Nephron (organoid): Measurements from ENCODE around the gene SFT2D2.

Source experiments
- H3K27ac Mint-ChIP-seq, 3 experiments: 2 replicates each; pipeline ENCODE4 v1.8.0; 2020; ENCODE audit warnings: mixed read lengths in 3 of 3, mild to moderate bottlenecking in 2 of 3, moderate library complexity in 1 of 3
- H3K27me3 Mint-ChIP-seq: 2 replicates; pipeline ENCODE4 v1.8.0; 2021; ENCODE audit warnings: low read depth, mild to moderate bottlenecking, moderate library complexity, mixed read lengths
- H3K36me3 Mint-ChIP-seq: 2 replicates; pipeline ENCODE4 v1.8.0; 2020; ENCODE audit warnings: low read depth, mixed read lengths
- H3K4me1 Mint-ChIP-seq: 2 replicates; pipeline ENCODE4 v1.8.0; 2020; ENCODE audit warnings: mixed read lengths
- H3K4me3 Mint-ChIP-seq, 3 experiments: 2 replicates each; pipeline ENCODE4 v1.8.0; 2020; ENCODE audit warnings: mild to moderate bottlenecking in 3 of 3, mixed read lengths in 3 of 3, moderate library complexity in 2 of 3
- H3K9me3 Mint-ChIP-seq: 2 replicates; pipeline ENCODE4 v1.8.0; 2020; ENCODE audit warnings: mixed read lengths
- CTCF ChIP-seq, 3 experiments: fragments of 200-600 bp; sonication (generic); IDR thresholded peaks; one replicate each; pipeline ENCODE4 v1.5.0; 2021; ENCODE audit warnings: antibody characterized with exemption in 3 of 3; ENCODE audit not compliant: unreplicated experiment in 3 of 3

The SFT2D2 gene

GRCh38 chr1:168236836-168237611, 11.2 kb downstream of the SFT2D2 start:
- TF ChIP-seq CTCF (IDR thresholded peaks at IDR 0.05; ENCODE audit: unreplicated experiment in 3 of 3) = no peak
- no peaks in the 10 kb centered on the region for H3K27me3 Mint-ChIP-seq
- H3K4me1 Mint-ChIP-seq = no peaks in the 10 kb centered on the region
- H3K4me3 Mint-ChIP-seq = no peak overlapping the region
- peaks cover 74% of the 10 kb centered on the region for H3K36me3 Mint-ChIP-seq
- H3K27ac Mint-ChIP-seq = peak overlapping the region in 1 of 3 experiments; percentile 10
- no peaks in the 10 kb centered on the region for H3K9me3 Mint-ChIP-seq

DNA sequence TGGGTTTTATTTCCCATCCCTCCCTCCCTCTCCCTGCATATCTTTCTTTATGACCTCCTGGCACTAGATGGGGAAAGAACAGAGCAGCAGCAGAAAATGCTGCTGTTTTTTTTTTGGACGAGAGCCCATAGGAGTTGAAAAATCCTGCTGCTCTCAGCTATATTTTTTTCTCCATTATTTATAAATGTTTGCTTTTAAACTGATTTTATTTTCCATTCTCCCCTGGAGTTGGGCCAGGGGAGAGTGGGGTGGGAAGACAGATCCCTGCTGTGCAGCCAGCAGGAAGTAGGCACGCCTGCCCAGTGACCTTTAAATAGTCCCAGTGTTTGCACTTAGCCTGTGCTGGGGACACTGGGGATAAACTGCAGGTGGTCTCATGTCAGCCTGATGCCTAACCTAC, 17.4 kb downstream of the SFT2D2 start:
- Mint-ChIP-seq H3K36me3 (peaks cover 81% of the 10 kb centered on the region), H3K27ac (peak overlapping the region; percentile 84 to 93 (median 85)), H3K4me1 (peaks cover 22% of the 10 kb centered on the region), H3K9me3 (no peaks in the 10 kb centered on the region), H3K27me3 (no peaks in the 10 kb centered on the region), H3K4me3 (no peak overlapping the region)
- TF ChIP-seq CTCF (IDR thresholded peaks at IDR 0.05; ENCODE audit: unreplicated experiment in 3 of 3) = no peak

GRCh38 chr1:168243636-168244212, 17.9 kb downstream of the SFT2D2 start:
- peak overlapping the region in 1 of 3 experiments; percentile 2 for H3K4me3 Mint-ChIP-seq
- peaks cover 85% of the 10 kb centered on the region for H3K36me3 Mint-ChIP-seq
- H3K27ac Mint-ChIP-seq = peak overlapping the region; percentile 84 to 93 (median 85)
- no peaks in the 10 kb centered on the region for H3K9me3 Mint-ChIP-seq
- no peak for TF ChIP-seq CTCF (IDR thresholded peaks at IDR 0.05; ENCODE audit: unreplicated experiment in 3 of 3)
- H3K27me3 Mint-ChIP-seq = no peaks in the 10 kb centered on the region
- peaks cover 22% of the 10 kb centered on the region for H3K4me1 Mint-ChIP-seq

DNA sequence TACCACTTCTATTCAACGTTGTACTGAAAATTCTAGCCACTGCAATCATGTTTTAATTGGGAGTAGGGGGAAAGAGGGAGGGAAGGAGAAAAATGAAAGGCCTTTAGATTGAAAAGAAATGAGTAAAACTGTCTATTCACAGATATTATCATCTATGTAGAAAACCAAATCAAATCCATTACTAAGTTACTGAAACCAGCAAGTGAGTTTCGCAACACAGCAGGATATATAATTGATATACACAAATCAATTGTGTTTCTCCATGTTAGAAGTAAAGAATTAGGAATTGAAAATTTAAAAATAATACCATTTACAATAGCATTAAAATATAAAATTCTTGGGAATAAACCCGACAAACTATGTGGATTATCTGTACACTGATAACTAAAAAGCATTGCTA, 19.2 kb downstream of the SFT2D2 start:
- Mint-ChIP-seq H3K36me3 (peaks cover 82% of the 10 kb centered on the region), H3K27me3 (no peaks in the 10 kb centered on the region), H3K27ac (peak overlapping the region in 1 of 3 experiments; percentile 51), H3K9me3 (no peaks in the 10 kb centered on the region), H3K4me3 (no peak overlapping the region), H3K4me1 (peaks cover 26% of the 10 kb centered on the region)
- TF ChIP-seq CTCF (IDR thresholded peaks at IDR 0.05; ENCODE audit: unreplicated experiment in 3 of 3) = no peak

GRCh38 chr1:168246506-168246905, 20.7 kb downstream of the SFT2D2 start:
- no peak for TF ChIP-seq CTCF (IDR thresholded peaks at IDR 0.05; ENCODE audit: unreplicated experiment in 3 of 3)
- no peaks in the 10 kb centered on the region for H3K27me3 Mint-ChIP-seq
- H3K9me3 Mint-ChIP-seq = no peaks in the 10 kb centered on the region
- H3K4me1 Mint-ChIP-seq = peaks cover 34% of the 10 kb centered on the region
- peak overlapping the region in 2 of 3 experiments; percentile 22 to 29 for H3K27ac Mint-ChIP-seq
- no peak overlapping the region for H3K4me3 Mint-ChIP-seq
- H3K36me3 Mint-ChIP-seq = peaks cover 83% of the 10 kb centered on the region
